Fibroblast of skin of left biceps (primary cell): ENCODE results near the gene TMEM121B.

Source experiments
- DNase-seq, 2 experiments: peaks; one replicate each; pipeline ENCODE4 v3.0.0-alpha.2; 2013; ENCODE audit warnings: low read depth in 2 of 2

The TMEM121B gene

GRCh38 chr22:17138513-17138912 is 17.4 kb upstream of the TMEM121B start:
- DNase-seq, result no peak

- no peak for DNase-seq
These were observed 16.8 kb upstream of the TMEM121B start for GRCh38 chr22:17137861-17138425.

- no peak for DNase-seq
These were observed 16.0 kb upstream of the TMEM121B start for GRCh38 chr22:17137170-17137569.

DNA sequence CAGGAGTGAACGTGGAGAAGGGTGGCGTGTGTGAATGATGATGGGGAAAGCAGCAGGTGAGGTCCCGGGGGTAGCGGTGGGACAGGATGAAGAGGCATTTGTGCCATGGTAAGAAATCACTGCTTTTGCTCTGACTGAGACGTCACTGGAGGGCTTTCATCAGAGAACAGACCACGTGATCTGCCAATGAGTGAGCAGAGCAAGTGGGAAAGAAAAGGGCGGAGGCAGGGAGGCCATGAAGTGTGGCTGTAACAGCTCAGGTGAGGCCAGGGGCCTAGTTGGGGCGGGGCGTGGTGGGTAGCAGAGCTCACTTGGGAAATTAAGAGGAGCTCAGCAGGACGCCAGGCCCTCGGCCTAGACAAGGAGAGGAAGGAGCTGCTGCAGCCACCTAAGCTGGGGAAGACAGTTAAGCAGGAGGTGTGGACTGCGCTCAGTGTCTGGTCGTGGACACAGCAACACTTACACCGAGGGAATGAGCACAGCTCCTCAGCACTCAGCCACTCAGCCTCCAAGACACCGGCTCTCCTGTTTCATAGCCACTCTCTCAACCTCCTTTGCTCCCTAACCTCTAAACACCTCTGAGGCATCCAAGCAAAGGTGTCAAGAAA is 14.1 kb upstream of the TMEM121B start:
- no peak for DNase-seq

DNA sequence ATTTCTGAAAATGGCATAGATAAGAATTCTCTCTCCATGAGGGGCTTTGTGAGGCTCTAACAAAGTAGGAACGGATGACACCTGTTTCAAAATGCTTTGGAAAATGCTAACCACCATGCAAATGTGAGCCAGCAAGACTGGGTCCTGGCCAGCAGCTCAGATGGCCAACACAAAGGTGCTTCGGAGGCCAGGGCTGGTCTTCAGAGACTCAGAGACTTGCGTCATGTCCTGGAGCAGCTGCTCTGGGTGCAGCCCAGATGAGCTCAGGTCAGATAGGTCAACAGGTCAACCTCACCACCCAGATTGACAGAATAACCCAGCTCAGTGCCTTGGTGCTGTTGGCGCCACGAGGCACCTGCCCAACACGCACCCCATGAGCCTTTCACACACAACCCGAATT is 12.0 kb upstream of the TMEM121B start:
- DNase-seq, result no peak

DNA sequence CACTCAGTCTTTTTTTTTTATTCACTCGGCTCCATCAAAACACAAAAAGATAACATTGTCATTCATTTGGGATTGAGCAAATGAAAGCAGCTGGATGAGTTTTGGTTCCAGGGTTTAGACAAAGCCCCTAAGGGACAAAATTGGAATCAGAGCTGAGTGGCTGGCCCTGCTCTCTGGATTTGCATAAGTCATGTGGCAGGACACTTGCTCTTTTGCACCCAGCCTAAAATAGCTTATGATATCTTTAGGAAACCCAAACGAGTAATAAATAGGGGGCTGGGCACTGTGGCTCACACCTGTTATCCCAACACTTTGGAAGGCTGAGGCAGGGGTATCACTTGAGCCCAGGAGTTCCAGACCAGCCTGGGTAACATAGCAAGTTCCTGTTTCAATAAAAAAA is 11.0 kb upstream of the TMEM121B start:
- no peak for DNase-seq

DNA sequence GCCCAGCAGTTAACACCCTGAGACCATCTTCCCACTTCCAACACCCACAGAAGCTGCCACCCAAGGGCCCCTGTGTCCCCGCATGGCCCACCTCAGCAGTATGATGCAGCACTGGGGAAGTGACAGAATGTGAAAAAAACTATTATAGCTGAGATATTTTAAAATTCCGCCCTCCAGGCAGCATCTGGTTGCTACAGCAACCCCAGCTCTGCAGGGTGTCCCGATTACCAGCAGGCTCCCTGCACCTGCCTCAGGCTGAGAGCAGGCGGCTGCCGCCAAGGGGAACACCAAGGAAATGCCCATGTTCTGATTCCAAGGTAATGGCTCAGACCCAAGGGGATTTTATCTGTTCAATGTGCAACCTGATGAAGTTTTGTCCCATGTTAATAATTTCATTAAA is 10.5 kb upstream of the TMEM121B start:
- no peak for DNase-seq

- no peak for DNase-seq
These were observed 9.0 kb upstream of the TMEM121B start for GRCh38 chr22:17130199-17130598.

- no peak for DNase-seq
These were observed 388 bp downstream of the TMEM121B start for GRCh38 chr22:17120711-17121232.

GRCh38 chr22:17120281-17120680 is 879 bp downstream of the TMEM121B start:
- DNase-seq, result no peak

GRCh38 chr22:17119481-17120202 is 1.5 kb downstream of the TMEM121B start:
- DNase-seq, result no peak

GRCh38 chr22:17118342-17118741 is 2.8 kb downstream of the TMEM121B start:
- no peak for DNase-seq

DNA sequence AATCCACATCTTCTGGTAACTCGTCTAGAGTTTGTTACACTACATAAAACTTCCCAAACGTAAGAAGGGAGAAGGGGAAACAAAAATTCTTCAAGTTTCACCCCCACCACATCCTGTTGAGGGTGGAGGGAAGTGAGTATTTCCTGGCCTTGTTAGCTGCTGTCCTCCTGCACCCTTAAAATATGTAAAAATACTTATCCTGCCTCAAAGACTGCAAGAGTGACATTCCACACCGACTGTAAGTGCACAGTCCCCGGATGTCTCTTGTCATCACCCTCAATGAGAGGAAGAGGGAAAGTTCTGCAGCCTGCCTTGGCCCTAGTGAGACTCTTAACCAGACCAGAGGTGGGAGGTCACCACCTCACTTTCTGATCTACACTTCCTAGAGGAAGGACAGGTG is 3.3 kb downstream of the TMEM121B start:
- no peak for DNase-seq

- no peak for DNase-seq
These were observed 3.8 kb downstream of the TMEM121B start for GRCh38 chr22:17117400-17117799.

DNA sequence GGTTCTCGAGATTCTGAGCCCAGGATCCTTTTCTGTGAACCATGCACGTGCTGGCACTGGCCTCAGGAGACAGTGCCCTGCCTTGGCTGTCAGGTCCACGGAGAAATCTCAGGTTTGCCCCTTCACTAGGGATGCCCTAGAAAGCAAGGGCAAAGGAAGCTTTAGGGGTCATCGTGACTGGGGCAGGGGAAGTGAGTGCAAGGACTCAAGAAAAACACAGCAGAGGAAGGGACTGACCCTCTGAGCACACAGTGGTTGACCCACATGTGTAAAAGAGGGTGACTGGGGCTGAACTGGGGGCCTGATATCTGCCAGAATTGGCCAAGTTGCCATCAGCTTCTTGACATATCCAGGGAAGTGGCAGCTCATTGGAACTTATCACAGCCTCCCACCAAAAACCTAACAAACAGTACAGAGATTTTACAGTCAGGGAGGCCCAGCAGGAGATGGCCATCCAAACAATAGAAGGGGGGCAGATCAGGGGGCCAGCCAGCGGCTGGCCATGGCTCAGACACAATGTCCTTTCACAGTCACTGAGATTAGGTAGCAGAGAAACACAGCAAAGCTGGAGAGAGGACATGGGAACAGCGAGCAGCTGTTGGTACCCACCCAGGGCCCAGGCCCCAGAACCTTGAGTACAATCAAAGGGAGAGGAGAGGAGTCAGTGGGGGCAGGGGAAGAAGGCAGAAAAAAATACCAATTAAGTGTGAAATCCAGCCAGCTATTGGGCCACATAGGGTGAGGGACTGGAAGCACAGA is 4.4 kb downstream of the TMEM121B start:
- no peak for DNase-seq

- no peak for DNase-seq
These were observed 5.1 kb downstream of the TMEM121B start for GRCh38 chr22:17115945-17116565.

DNA sequence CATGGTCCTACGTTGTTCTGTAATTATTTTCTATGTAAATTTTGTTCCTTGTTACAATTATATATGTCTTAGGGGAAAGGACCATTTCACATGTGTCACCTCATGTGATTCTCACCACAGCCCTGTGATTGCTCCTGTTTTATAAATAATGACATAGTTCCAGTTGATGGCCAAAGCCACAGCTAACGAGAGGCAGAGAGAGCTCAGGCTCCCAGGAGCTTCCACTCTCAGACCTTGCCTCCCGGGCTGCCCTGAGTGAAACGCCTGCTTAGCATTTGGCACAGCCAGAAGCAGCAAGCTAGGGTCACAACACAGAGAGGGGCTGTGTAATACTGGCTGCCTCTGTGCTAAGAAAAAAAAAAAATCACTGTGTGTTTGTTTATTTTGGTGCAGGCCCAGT is 5.9 kb downstream of the TMEM121B start:
- DNase-seq, result no peak

DNA sequence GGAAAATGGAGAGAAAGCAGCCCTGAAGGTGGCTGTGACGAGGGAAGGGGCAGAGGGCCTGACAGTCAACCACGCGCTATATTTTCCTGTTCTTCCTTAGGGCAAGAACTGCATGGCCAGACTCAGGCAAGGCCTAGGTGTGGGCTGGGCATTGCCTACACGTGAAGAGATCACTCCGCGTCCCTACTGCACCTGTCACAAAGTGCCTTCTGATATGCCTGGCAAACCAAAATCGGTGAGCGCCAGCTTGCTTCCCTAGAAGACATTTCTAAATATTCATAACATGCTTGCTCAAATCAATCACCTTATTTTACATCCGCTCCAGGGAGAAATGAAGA is 6.3 kb downstream of the TMEM121B start:
- no peak for DNase-seq

- DNase-seq, result no peak
These were observed 6.8 kb downstream of the TMEM121B start for GRCh38 chr22:17114173-17114897.

- DNase-seq, result no peak
These were observed 7.6 kb downstream of the TMEM121B start for GRCh38 chr22:17113600-17113999.

DNA sequence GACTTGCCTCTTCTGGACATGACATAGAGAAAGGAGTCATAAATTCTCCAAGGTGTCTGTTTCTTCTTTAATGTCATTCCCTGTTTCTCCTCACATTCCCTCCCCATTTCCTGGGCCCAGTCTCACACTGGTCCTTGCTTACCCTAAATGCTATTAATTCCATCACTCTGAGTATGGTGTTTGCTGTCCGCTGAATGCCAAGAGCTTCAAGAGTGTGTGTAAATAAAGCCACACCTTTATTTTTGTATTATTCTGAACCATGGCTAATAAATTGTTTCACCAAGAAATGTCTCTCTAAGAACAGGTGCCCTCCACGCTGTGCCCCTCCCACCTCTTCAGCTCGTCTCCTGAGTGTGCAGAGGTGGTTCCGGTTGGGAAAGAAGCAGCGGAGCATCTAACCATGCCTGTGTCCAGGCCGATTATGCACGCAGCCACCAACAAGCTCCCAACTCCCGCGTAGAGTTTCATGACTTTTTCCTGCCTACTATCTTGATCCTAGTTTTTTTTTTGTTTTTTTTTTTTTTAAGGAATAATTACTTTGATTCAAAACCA is 8.6 kb downstream of the TMEM121B start:
- no peak for DNase-seq
